Gastrocnemius medialis (tissue), 4 donors: ENCODE measurements around the gene ESPL1.

Experiments
- CTCF ChIP-seq, 5 experiments: fragments of 450-650 bp in 3 of 5; fragments of 200-600 bp in 2 of 5; sonication (generic) in 2 of 5; IDR thresholded peaks in 4 of 5; conservative IDR thresholded peaks in 1 of 5; 1 replicate in 4 of 5; 2 replicates in 1 of 5; pipeline ENCODE4 v1.5.1; 2016 to 2019; ENCODE audit warnings: antibody characterized with exemption in 5 of 5, mild to moderate bottlenecking in 3 of 5, moderate library complexity in 3 of 5
- POLR2A ChIP-seq, 2 donors: fragments of 450-650 bp; IDR thresholded peaks; one replicate each; pipeline ENCODE4 v1.6.1; 2017; ENCODE audit warnings: antibody characterized with exemption in 2 of 2, mild to moderate bottlenecking in 2 of 2, moderate library complexity in 2 of 2

GRCh38 chr12:53279888-53280498, 11.9 kb downstream of the ESPL1 start:
- TF ChIP-seq CTCF (IDR thresholded peaks at IDR 0.05 in 4 of 5, conservative IDR thresholded peaks at IDR 0.05 in 1 of 5) (no peak), POLR2A (IDR thresholded peaks at IDR 0.05) (no peak)
